ENCODE measurements around the gene LMO1.

Gene LMO1

GRCh38 chr11:8224711-8225110 lies 39.0 kb downstream of the LMO1 start:
- Histone ChIP-seq H3K9me3 (ENCODE audit: insufficient read depth, low read length) (no peaks in the 10 kb centered on the region), H3K36me3 (ENCODE audit: insufficient read depth, insufficient read length, low read length) (no peaks in the 10 kb centered on the region), H3K9ac (ENCODE audit: insufficient read length, low read depth) (no peak overlapping the region), H3K27me3 (ENCODE audit: insufficient read depth, insufficient read length) (no peaks in the 10 kb centered on the region), H3K4me1 (ENCODE audit: insufficient read depth, insufficient read length) (peaks cover 15% of the 10 kb centered on the region), H3K4me3 (ENCODE audit: insufficient read length, low read depth) (no peak overlapping the region)
- TF ChIP-seq ZNF274 (IDR thresholded peaks at IDR 0.05; ENCODE audit: low read depth, low read length) (no peak), YY1 (IDR thresholded peaks at IDR 0.05; ENCODE audit: insufficient read depth, insufficient read length) (no peak), SUZ12 (IDR thresholded peaks at IDR 0.05; ENCODE audit: extremely low read depth, insufficient read depth, insufficient read length) (no peak)
- no peak for DNase-seq (ENCODE audit: low read depth, low spot score)

DNA sequence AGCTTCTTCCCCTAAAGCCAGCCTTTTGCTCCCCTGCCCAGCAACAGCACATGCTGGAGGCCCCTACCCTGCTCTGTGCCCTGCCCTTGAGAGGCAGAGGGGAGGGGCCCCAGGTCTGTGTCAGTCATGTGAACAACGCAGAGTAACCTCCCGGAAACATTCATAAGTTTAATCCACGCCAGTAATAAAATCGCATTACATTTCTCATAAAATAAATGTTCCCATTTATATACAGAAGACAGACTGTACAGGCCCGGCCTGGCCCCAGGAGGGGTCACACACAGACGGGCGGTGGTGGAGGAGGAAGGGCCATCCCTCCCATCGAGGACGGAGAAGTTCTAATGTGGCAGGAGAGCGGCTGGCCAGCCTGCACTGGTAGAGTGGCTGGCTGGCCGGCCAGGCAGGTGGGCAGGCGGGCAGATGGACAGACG lies 39.5 kb downstream of the LMO1 start:
- H3K9ac ChIP-seq (ENCODE audit: insufficient read length, low read depth), result no peak overlapping the region

GRCh38 chr11:8223513-8223900 lies 40.2 kb downstream of the LMO1 start:
- H3K4me3 ChIP-seq (ENCODE audit: insufficient read length, low read depth), result no peak overlapping the region
- no peak for DNase-seq (ENCODE audit: low read depth, low spot score)
- H3K9ac ChIP-seq (ENCODE audit: insufficient read length, low read depth), result no peak overlapping the region
- peaks cover 16% of the 10 kb centered on the region for H3K4me1 ChIP-seq (ENCODE audit: insufficient read depth, insufficient read length)
- H3K27me3 ChIP-seq (ENCODE audit: insufficient read depth, insufficient read length), result no peaks in the 10 kb centered on the region
- TF ChIP-seq YY1 (IDR thresholded peaks at IDR 0.05; ENCODE audit: insufficient read depth, insufficient read length) (no peak), ZNF274 (IDR thresholded peaks at IDR 0.05; ENCODE audit: low read depth, low read length) (no peak), SUZ12 (IDR thresholded peaks at IDR 0.05; ENCODE audit: extremely low read depth, insufficient read depth, insufficient read length) (no peak)
- no peaks in the 10 kb centered on the region for H3K9me3 ChIP-seq (ENCODE audit: insufficient read depth, low read length)
- H3K36me3 ChIP-seq (ENCODE audit: insufficient read depth, insufficient read length, low read length), result no peaks in the 10 kb centered on the region

More for the DNA sequence above, 39.5 kb downstream of the LMO1 start:
- Histone ChIP-seq H3K4me3 (ENCODE audit: insufficient read length, low read depth) (no peak overlapping the region), H3K4me1 (ENCODE audit: insufficient read depth, insufficient read length) (peaks cover 16% of the 10 kb centered on the region), H3K9me3 (ENCODE audit: insufficient read depth, low read length) (no peaks in the 10 kb centered on the region), H3K27me3 (ENCODE audit: insufficient read depth, insufficient read length) (no peaks in the 10 kb centered on the region), H3K36me3 (ENCODE audit: insufficient read depth, insufficient read length, low read length) (no peaks in the 10 kb centered on the region)
- no peak for TF ChIP-seq YY1 (IDR thresholded peaks at IDR 0.05; ENCODE audit: insufficient read depth, insufficient read length)
- TF ChIP-seq ZNF274 (IDR thresholded peaks at IDR 0.05; ENCODE audit: low read depth, low read length), result no peak
- TF ChIP-seq SUZ12 (IDR thresholded peaks at IDR 0.05; ENCODE audit: extremely low read depth, insufficient read depth, insufficient read length), result no peak
- DNase-seq (ENCODE audit: low read depth, low spot score), result no peak

GRCh38 chr11:8222820-8223512 lies 40.7 kb downstream of the LMO1 start:
- H3K9me3 ChIP-seq (ENCODE audit: insufficient read depth, low read length), result no peaks in the 10 kb centered on the region
- H3K27me3 ChIP-seq (ENCODE audit: insufficient read depth, insufficient read length), result no peaks in the 10 kb centered on the region
- peaks cover 11% of the 10 kb centered on the region for H3K4me1 ChIP-seq (ENCODE audit: insufficient read depth, insufficient read length)
- no peaks in the 10 kb centered on the region for H3K36me3 ChIP-seq (ENCODE audit: insufficient read depth, insufficient read length, low read length)
- no peak for DNase-seq (ENCODE audit: low read depth, low spot score)
- no peak for TF ChIP-seq YY1 (IDR thresholded peaks at IDR 0.05; ENCODE audit: insufficient read depth, insufficient read length)
- no peak for TF ChIP-seq SUZ12 (IDR thresholded peaks at IDR 0.05; ENCODE audit: extremely low read depth, insufficient read depth, insufficient read length)
- TF ChIP-seq ZNF274 (IDR thresholded peaks at IDR 0.05; ENCODE audit: low read depth, low read length), result no peak
- H3K4me3 ChIP-seq (ENCODE audit: insufficient read length, low read depth), result no peak overlapping the region
- H3K9ac ChIP-seq (ENCODE audit: insufficient read length, low read depth), result no peak overlapping the region

- DNase-seq (ENCODE audit: low read depth, low spot score), result no peak
- H3K9me3 ChIP-seq (ENCODE audit: insufficient read depth, low read length), result no peaks in the 10 kb centered on the region
- H3K4me1 ChIP-seq (ENCODE audit: insufficient read depth, insufficient read length), result peaks cover 9% of the 10 kb centered on the region
- no peak overlapping the region for H3K4me3 ChIP-seq (ENCODE audit: insufficient read length, low read depth)
- H3K9ac ChIP-seq (ENCODE audit: insufficient read length, low read depth), result no peak overlapping the region
- H3K27me3 ChIP-seq (ENCODE audit: insufficient read depth, insufficient read length), result no peaks in the 10 kb centered on the region
- H3K36me3 ChIP-seq (ENCODE audit: insufficient read depth, insufficient read length, low read length), result no peaks in the 10 kb centered on the region
- no peak for TF ChIP-seq YY1 (IDR thresholded peaks at IDR 0.05; ENCODE audit: insufficient read depth, insufficient read length)
- TF ChIP-seq SUZ12 (IDR thresholded peaks at IDR 0.05; ENCODE audit: extremely low read depth, insufficient read depth, insufficient read length), result no peak
- TF ChIP-seq ZNF274 (IDR thresholded peaks at IDR 0.05; ENCODE audit: low read depth, low read length), result no peak
Observed at GRCh38 chr11:8221917-8222495, 41.7 kb downstream of the LMO1 start.

- Histone ChIP-seq H3K27me3 (ENCODE audit: insufficient read depth, insufficient read length) (no peaks in the 10 kb centered on the region), H3K9me3 (ENCODE audit: insufficient read depth, low read length) (no peaks in the 10 kb centered on the region), H3K4me1 (ENCODE audit: insufficient read depth, insufficient read length) (peaks cover 2% of the 10 kb centered on the region), H3K4me3 (ENCODE audit: insufficient read length, low read depth) (no peak overlapping the region), H3K9ac (ENCODE audit: insufficient read length, low read depth) (no peak overlapping the region), H3K36me3 (ENCODE audit: insufficient read depth, insufficient read length, low read length) (no peaks in the 10 kb centered on the region)
- no peak for DNase-seq (ENCODE audit: low read depth, low spot score)
- TF ChIP-seq SUZ12 (IDR thresholded peaks at IDR 0.05; ENCODE audit: extremely low read depth, insufficient read depth, insufficient read length) (no peak), YY1 (IDR thresholded peaks at IDR 0.05; ENCODE audit: insufficient read depth, insufficient read length) (no peak), ZNF274 (IDR thresholded peaks at IDR 0.05; ENCODE audit: low read depth, low read length) (no peak)
Observed at GRCh38 chr11:8221046-8221723, 42.5 kb downstream of the LMO1 start.

All from NT2/D1 (cell line).